Measurements from ENCODE around the gene HOXB7. TPM values are rescaled to one million over a fixed set of nuclear protein-coding genes. Genes with fewer than 3 reads are reported as not detected.
A peak's percentile ranks its signal among the peaks of the same experiment; 100 is the strongest.

HOXB7 gene
- total RNA-seq, 1 donor = 0.54 TPM

GRCh38 chr17:48624544-48625494 lies 14.0 kb upstream of the HOXB7 start:
- DNase-seq (ENCODE audit: low read depth in 2 of 3, low spot score in 2 of 3) = peak in 1 of 3 donors; percentile 45

DNA sequence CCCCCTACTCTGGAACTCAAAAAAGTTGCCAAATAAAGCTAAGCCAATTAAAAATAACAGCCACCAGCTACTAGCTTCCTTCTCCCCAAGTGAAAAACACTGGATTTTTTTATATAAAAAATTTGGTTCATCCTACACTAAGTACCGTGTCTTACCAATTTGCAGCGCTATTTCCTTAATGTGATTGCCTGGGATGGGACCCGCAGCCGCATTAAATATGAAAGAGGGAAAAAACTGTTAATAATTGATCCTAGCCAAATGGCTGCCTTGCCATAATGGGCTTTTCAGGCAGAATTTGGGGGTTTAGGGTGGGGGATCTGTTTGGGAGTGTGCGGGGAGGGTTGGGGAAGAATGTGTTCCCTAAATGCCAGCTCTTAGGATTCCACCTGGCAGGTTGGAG lies 13.3 kb upstream of the HOXB7 start:
- no peak for DNase-seq (ENCODE audit: low read depth in 2 of 3, low spot score in 2 of 3)

DNA sequence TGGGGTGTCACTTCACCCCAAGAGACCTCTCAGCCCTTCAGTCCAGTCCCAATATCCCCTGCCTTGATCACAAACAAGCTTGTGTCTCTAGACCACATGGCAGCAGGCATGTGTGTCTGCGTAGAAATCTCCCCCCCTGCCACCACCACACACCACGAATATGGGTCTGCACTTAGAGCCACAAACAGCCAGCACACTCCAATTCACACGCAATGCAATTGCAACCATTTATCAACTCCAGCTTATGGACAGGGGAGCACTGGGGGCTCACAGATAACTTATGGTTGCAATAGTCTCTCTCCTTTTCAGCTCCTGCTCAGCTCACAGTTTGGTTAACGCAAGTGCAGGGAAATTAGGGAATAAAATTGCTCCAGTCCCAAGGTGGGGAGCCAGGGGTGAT lies 12.8 kb upstream of the HOXB7 start:
- DNase-seq (ENCODE audit: low read depth in 2 of 3, low spot score in 2 of 3) = no peak

DNA sequence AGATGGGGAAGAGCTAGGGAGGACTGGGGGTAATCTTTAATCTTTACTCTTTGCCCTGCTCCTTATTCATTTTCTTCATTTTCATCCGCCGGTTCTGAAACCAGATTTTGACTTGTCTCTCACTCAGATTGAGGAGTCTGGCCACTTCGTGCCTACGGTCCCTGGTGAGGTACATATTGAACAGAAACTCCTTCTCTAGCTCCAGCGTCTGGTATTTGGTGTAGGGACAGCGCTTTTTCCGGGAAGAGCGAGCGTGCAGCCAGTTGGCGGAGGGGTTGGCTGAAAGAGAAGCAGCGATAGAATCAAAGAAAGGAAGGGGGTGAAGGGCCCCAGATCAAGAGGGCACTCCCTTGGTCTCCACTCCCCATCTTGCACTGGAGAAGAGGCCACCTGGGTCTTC lies 12.0 kb upstream of the HOXB7 start:
- DNase-seq (ENCODE audit: low read depth in 2 of 3, low spot score in 2 of 3) = no peak

GRCh38 chr17:48621410-48622392 lies 10.9 kb upstream of the HOXB7 start:
- no peak for DNase-seq (ENCODE audit: low read depth in 2 of 3, low spot score in 2 of 3)

GRCh38 chr17:48620461-48621139 lies 9.8 kb upstream of the HOXB7 start:
- no peak for DNase-seq (ENCODE audit: low read depth in 2 of 3, low spot score in 2 of 3)

GRCh38 chr17:48619826-48620449 lies 9.1 kb upstream of the HOXB7 start:
- DNase-seq (ENCODE audit: low read depth in 2 of 3, low spot score in 2 of 3) = no peak

DNA sequence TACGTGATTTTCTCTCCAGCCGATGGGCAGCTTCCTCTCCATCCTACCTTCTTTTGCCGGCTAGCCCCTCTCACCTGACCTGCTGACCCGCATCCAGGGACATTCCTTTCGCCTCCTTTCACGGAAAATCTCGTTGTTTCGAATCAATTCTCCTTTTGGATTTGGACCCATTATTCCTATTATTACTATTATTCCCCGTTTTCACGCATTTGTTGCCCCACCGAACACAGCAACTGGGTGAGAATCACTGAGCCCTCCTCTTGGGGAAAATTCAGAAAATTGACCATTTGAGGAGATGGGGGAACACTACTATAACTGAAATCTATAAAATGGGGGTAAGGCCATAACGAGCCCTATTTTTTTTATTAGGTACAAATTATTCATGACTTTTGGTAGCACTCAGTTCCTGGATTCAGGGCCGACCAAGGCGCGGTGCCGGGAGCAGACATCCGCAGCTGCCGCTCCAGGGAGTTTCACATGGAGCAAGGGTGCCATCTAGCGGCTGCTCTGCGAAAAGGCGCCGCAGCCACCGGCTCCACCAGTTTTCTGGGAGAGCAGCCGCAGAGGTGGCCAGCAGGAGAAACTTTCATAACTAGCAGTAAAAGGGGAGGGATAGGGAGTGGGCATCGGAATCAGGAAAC lies 7.6 kb upstream of the HOXB7 start:
- peak; percentile 75 to 80 (median 80) for DNase-seq (ENCODE audit: low read depth in 2 of 3, low spot score in 2 of 3)

DNA sequence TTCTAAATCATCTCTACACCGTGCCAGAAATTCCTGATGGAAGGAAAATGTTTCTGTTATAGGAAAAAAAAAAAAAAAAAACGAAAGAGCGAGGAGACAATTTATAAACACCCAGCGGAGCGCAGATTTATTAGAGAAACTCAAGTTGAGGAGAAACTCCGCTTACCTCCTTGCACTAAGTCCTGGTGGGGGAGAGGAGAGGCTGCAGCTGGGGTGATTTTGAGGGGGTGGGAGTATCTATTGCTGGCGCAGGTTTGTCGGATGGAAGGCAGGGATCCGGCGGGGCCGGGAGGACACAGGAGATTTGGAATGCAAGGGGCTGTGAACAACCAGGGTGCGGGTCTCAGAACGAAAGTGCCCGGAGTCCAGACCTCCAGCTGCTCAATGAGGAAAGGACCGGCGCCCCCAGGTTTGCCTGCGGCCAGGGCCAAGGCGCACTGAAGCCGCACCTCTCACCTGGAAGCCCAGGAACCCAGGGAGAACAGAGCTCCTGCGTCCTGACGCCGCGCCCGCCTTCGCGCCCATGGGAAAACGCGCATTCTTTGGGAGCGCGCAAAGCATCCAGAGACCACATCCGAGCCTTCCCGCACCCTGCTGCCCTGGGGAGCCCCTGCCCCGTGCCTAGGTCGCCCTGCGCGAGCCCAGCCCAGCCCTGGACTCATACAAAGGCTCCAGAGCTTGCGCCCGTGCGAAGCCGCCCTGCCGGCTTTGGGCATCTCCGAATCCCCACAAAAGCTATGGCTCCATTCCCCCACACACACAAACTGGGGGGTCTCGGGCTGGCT lies 6.8 kb upstream of the HOXB7 start:
- peak in 1 of 3 donors; percentile 27 for DNase-seq (ENCODE audit: low read depth in 2 of 3, low spot score in 2 of 3)

DNA sequence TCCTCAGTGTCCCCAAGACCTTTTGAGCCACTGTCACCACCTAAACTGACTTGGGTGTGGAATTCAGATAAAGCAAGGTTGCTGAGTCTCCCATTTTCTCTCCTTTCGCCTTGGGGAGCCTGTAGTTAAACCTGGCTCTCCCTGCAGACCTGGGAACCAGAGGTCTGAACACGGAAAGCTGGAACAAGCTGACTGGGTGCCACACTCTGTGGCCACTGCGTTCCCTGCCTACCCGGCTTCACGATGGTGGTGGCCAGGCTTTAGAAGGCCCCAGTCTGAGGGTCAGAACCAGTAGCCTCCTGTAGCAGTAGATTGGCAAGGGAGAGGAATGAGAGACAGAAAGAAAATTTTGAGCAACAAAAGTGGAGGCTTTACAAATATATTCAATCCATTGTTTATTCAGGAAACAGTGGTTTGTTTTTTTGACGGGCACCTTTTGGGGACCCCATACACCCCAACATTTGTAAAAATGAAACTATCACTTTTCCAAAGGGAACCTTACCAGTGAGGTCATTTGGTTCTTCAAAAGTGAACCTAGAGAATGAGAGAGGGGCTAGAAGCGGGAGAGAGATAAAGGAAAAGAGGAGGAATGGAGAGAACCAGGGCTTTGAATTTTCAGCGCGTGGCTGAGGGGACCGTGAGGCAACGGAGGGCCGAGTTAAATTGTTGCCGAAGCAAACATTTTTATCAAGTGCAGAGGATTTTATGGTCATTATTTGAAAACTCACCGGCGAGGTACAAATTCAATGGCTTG lies 6.1 kb upstream of the HOXB7 start:
- DNase-seq (ENCODE audit: low read depth in 2 of 3, low spot score in 2 of 3) = no peak

DNA sequence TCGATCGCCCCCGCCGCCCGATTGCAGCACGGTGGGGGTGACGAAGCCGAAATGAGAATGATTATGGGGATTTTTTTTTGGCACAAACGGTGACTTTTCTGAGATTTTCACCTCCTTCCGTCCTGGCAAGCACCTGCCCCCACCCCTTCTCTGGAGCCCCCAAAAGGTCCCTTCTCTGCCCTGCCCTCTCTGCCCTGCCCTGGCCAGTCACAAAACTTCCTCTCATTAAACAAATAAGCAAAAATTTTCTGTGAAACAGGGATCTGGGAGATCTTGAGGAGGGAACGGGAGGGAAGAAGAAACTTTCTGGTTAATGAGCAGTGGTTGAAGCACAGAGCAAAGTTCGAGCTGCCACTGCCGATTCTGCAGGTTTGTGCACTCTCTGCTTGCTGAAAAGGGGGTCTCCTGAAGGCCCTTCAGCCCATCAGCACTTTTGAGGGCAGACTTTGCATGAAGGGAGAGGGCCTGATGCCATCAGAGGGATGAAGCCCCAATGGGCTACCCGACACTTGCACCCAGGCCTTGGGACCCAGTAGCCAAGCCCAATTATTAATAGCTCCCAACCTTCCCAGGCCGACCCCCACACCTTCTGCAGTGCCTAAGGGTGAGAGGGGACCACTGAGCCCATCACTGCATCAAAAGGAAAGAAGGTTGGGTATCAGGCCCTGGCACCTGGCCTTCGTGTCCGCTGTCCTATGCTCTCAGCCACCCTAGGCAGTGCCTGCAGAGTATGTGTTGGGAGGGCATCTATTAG lies 5.3 kb upstream of the HOXB7 start:
- no peak for DNase-seq (ENCODE audit: low read depth in 2 of 3, low spot score in 2 of 3)

- no peak for DNase-seq (ENCODE audit: low read depth in 2 of 3, low spot score in 2 of 3)
These were observed 4.5 kb upstream of the HOXB7 start, which contains the start of gene HOXB8 for GRCh38 chr17:48615047-48615962. Gene HOXB8 (minus strand): TSS chr17:48615292. CDS start chr17:48614704, 588 bp downstream.

DNA sequence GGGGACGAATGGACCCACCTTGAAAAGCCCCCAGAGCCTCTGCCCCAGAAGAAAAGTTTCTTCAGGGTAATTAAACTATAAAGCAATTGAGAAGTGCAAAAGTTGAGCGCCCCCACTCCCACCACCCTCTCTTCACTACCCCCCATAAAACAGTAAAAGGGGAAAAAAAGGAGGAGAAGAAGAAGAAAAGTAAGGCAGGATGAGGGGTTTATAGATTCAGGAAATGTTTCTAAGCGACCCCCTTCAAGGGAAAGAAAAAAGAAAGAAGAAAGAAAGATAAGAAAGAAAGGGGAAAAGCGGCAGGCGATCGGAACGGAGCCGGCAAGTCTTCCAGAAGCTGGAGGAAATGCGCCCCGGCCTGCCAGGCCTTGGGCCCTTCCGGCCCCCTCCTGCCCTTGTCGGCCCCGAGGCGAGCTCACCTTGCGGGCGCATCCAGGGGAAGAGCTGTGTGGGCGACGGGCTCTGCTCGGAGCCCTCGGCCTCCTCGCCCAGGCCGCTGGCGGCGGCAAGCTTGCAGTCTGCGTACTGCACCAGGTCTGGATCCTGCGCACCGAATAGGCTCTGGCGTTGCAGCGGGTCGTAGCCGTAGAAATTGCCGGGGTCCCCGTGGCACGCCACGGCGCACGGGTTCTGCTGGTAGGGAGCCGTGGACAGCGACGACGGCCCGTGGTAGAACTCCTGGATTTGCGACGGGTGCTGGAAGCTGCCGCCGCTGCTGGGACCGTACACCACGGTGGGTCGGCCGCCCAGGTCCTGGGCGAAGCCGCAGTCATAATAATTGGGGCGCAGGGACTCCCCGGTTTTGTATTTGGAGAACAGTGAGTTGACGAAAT lies 3.3 kb upstream of the HOXB7 start:
- DNase-seq (ENCODE audit: low read depth in 2 of 3, low spot score in 2 of 3) = no peak

- DNase-seq (ENCODE audit: low read depth in 2 of 3, low spot score in 2 of 3) = peak in 2 of 3 donors; percentile 67 to 68
These were observed 2.3 kb upstream of the HOXB7 start for GRCh38 chr17:48612854-48613691.

DNA sequence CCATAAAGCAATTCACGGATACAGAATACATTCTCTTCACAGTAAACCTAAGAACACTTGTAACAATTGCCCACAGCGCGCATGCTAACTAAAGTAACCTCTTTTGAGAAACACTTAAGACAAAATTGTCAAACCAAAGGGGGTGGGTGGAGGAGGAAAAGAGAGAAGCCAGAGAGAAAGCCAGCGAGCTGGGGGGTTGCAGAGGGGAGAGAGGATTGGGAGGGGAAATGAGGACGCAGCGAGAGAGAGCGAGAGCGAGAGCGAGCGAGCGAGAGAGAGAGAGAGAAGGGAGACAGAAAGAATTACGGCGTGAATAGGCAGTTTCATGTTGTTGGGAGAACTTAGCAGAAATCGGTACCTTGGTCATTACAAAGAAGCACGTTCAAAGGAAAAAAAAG lies 1.6 kb upstream of the HOXB7 start:
- DNase-seq (ENCODE audit: low read depth in 2 of 3, low spot score in 2 of 3) = peak in 1 of 3 donors; percentile 46

Data from hematopoietic multipotent progenitor cell (in vitro differentiated cells).